ENCODE results near the gene APOBEC3F.
"Not testable (repeated sequence)": the region's sequence is repeated elsewhere in the genome, so short reads cannot be mapped to it uniquely, and the experiment has no call there.

The APOBEC3F gene

DNA sequence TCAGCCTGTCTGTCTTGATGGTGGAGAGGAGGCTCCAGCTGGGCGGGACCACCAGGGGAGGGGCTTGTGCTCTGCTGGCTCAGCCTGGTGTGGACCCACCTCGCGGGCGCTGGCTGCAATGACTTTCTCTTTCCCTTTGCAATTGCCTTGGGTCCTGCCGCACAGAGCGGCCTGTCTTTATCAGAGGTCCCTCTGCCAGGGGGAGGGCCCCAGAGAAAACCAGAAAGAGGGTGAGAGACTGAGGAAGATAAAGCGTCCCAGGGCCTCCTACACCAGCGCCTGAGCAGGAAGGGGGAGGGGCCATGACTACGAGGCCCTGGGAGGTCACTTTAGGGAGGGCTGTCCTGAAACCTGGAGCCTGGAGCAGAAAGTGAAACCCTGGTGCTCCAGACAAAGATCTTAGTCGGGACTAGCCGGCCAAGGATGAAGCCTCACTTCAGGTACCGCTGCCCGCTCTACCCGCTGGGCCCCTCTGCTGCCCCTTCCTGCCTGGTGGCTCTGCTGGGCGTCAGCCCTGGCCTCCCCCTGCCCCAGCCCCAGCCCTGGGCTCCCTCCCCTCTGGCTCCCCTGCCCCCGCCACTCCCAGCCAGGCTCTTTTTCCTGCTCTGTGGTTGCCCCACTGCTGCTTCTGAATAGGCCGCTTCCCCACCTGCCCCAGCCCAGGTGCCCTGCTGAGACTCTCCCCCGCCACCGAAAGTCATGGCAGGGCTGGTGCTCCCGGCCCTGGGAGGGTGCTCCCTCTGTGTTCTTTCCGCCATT is at the start of gene APOBEC3F:
Gene APOBEC3F, plus strand, starts transcription at position 327 of the 759 bp plus-strand sequence. Its CDS starts 97 bp downstream, at position 424.
- intact Hi-C loops (cut with DNase I; ENCODE audit: low total_unique reads); H3K27me3 ChIP-seq; H3K9me3 ChIP-seq: not testable (repeated sequence)
- DNase-seq, result peak; percentile 68 to 84
- H3K4me3 ChIP-seq, result peak within 1 kb of the TSS; percentile 54 to 59
- H3K27ac ChIP-seq, result peak within 1 kb of the TSS; percentile 66 to 80
- peaks cover 0 to 17% (median 0%) of the 10 kb centered on the region in 3 donors for H3K36me3 ChIP-seq
- H3K4me1 ChIP-seq, result peaks cover 0 to 11% (median 0%) of the 10 kb centered on the region in 4 donors

DNA sequence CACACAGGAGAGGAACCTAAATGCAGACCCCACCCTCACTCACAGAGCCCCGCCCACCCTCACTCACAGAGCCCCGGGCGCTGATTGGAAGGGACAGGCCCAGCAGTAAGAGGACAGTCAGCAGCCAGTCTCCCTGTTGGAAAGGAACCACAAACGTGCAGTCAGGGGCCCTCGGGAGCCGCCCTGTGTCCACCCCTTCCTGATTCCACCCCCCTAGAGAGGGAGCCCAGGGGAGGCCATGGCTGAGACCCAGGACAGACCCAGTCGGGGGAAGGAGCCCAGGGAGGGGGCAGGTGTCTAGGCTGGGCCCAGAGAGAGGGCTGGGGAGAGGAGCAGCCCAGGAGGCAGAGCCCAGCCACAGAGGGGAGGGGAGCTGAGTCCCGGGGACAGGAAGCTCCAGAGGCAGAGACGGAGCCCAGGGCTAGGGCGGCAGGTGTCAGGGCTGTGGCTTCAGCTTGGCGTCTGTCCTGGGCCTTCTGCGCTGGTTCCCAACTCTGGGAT is 47.7 kb upstream of the APOBEC3F start:
- H3K4me3 ChIP-seq; H3K4me1 ChIP-seq; H3K9me3 ChIP-seq; H3K27ac ChIP-seq; DNase-seq; intact Hi-C loops (cut with DNase I; ENCODE audit: low total_unique reads); H3K36me3 ChIP-seq: not testable (repeated sequence)
- peaks cover 0 to 29% of the 10 kb centered on the region in 2 donors for H3K27me3 ChIP-seq

DNA sequence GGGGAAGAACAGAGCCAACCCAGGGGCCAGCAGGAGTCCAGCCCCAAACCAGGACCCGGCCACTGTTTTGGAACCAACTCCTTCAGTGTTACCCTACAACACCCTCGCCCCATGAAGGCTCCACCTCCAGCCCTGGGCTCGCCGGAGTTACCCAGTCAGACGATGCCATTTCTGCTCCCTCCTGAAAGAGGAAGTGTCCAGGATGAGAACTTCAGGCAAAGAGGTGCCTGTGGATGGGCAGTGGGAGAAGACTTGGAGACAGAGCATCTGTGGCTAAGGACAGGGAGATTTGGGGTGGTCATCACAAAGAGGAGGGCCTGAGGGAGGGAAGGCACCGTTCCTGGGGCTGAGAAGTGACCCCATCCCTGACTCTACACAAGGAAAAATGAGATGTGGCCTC is 44.6 kb upstream of the APOBEC3F start:
- TF ChIP-seq, protein P1, sequence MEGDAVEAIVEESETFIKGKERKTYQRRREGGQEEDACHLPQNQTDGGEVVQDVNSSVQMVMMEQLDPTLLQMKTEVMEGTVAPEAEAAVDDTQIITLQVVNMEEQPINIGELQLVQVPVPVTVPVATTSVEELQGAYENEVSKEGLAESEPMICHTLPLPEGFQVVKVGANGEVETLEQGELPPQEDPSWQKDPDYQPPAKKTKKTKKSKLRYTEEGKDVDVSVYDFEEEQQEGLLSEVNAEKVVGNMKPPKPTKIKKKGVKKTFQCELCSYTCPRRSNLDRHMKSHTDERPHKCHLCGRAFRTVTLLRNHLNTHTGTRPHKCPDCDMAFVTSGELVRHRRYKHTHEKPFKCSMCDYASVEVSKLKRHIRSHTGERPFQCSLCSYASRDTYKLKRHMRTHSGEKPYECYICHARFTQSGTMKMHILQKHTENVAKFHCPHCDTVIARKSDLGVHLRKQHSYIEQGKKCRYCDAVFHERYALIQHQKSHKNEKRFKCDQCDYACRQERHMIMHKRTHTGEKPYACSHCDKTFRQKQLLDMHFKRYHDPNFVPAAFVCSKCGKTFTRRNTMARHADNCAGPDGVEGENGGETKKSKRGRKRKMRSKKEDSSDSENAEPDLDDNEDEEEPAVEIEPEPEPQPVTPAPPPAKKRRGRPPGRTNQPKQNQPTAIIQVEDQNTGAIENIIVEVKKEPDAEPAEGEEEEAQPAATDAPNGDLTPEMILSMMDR (IDR thresholded peaks at IDR 0.05), result no peak
- intact Hi-C loops (cut with DNase I; ENCODE audit: low total_unique reads), result no loop called here
- H3K9me3 ChIP-seq, result no peaks in the 10 kb centered on the region

DNA sequence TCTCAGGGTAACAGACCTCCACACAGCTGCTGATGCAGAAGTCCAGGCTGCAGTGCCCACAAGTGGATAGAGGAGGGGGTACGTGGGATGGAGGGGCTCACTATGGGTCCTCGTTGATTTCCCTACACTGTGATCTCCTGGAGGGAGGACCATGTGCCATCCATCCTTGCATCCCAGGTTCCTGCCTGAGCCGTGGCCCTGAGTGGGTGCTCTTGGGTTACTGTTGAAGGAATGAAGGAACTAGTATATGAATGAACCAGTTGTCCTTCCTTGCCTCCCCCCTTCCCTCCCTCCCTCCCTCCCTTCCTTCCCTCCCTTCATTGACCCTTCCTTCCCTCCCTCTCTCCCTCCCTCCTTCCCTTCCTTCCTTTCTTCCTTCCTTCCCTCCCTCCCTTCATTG is 43.1 kb upstream of the APOBEC3F start:
- intact Hi-C loops (cut with DNase I; ENCODE audit: low total_unique reads), result no loop called here
- Histone ChIP-seq H3K4me3 (no peak overlapping the region), H3K27ac (no peak overlapping the region), H3K4me1 (no peaks in the 10 kb centered on the region), H3K36me3 (no peaks in the 10 kb centered on the region), H3K9me3 (no peaks in the 10 kb centered on the region), H3K27me3 (peaks cover 0 to 32% of the 10 kb centered on the region in 2 donors)
- TF ChIP-seq, protein P1 (IDR thresholded peaks at IDR 0.05), result no peak
- no peak for DNase-seq

More for the DNA sequence above, 44.6 kb upstream of the APOBEC3F start:
- Histone ChIP-seq H3K4me3 (no peak overlapping the region), H3K27me3 (peaks cover 0 to 32% of the 10 kb centered on the region in 2 donors), H3K36me3 (no peaks in the 10 kb centered on the region), H3K4me1 (no peaks in the 10 kb centered on the region), H3K27ac (no peak overlapping the region)
- no peak for DNase-seq

DNA sequence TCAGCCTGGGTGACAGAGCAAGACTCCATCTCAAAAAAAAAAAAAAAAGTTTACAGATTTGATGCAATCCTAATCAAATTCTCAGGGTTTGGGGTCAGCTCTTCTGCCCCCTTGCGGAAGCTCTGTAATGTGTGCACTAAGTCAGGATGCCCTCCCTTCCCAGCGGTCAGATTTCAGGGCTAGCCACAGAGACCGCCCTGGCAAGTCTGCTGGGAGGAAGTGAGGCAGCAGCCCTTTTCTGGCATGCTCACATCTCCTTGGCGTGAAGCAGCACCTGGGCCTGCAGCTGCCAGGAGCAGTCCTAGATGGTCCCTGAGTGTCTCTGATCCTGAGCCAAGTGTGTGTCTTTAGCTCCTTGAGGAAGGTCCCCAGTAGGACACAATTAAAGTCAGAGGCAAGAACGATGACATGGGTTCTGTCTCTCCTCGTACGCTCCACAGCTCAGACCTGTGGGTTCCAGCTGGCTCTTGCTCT is 37.5 kb upstream of the APOBEC3F start:
- peaks cover 0 to 3% of the 10 kb centered on the region in 2 donors for H3K27me3 ChIP-seq
- TF ChIP-seq, protein P1 (IDR thresholded peaks at IDR 0.05), result peak; percentile 76 to 78
- H3K9me3 ChIP-seq, result no peaks in the 10 kb centered on the region
- H3K4me1 ChIP-seq, result peaks cover 0 to 4% (median 0%) of the 10 kb centered on the region in 4 donors
- DNase-seq, result peak; percentile 73 to 86
- intact Hi-C loops (cut with DNase I; ENCODE audit: low total_unique reads), result loop anchor here (2.0 to 5.0 kb wide), 2 partner anchors 136 to 234 kb away; no protein-coding TSS in a partner anchor
- H3K36me3 ChIP-seq, result no peaks in the 10 kb centered on the region
- no peak overlapping the region for H3K27ac ChIP-seq
- H3K4me3 ChIP-seq, result no peak overlapping the region

DNA sequence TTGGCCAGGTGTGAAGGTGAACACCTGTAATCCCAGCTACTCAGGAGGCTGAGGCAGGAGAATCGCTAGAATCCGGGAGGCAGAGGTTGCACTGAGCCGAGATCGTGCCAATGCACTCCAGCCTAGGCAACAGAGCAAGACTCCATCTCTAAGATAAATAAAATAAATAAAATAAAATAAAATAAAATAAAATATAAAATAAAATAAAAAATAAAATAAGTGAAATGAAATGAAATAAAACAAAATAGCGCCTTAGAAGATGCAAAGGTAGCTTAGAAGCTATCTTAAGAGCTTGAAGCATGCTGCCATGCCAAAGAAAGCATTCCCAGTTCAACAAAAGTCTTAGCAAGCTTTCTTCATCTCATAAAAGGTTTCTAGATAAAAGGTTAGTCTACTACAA is 33.5 kb upstream of the APOBEC3F start:
- H3K9me3 ChIP-seq, result no peaks in the 10 kb centered on the region
- no peak overlapping the region for H3K4me3 ChIP-seq
- peaks cover 0 to 4% (median 0%) of the 10 kb centered on the region in 4 donors for H3K4me1 ChIP-seq
- H3K27ac ChIP-seq, result no peak overlapping the region
- H3K36me3 ChIP-seq, result no peaks in the 10 kb centered on the region
- intact Hi-C loops (cut with DNase I; ENCODE audit: low total_unique reads), result loop anchor here (5.0 kb wide), 1 partner anchor 115 kb away; no protein-coding TSS in a partner anchor
- DNase-seq, result no peak
- H3K27me3 ChIP-seq, result no peaks in the 10 kb centered on the region
- TF ChIP-seq, protein P1 (IDR thresholded peaks at IDR 0.05), result no peak

DNA sequence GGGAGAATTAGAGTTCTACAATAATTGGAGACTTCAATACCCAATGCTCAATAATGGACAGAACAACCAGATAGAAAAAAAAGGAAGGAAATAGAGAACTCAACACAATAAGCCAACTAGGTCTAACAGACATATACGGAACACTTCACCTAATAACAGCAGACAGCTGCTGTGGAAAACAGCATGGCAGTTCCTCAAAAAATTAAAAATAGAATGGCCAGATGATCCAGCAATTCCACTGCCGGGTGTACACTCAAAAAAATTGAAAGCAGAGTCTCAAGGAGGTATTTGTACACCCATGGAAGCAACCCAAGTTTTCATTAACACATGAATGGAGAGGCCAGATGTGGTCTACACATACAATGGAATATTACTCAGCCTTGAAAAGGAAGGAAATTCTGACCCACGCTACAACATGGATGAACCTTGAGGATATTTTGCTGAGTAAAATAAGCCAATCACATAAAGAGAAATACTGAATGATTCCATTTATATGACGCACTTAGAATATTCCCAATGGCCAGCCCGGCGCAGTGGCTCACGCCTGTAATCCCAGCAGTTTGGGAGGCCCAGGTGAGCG is 32.3 kb upstream of the APOBEC3F start:
- not testable (repeated sequence) for H3K36me3 ChIP-seq, H3K9me3 ChIP-seq, H3K27me3 ChIP-seq, H3K27ac ChIP-seq, H3K4me1 ChIP-seq, H3K4me3 ChIP-seq, DNase-seq
- intact Hi-C loops (cut with DNase I; ENCODE audit: low total_unique reads), result loop anchor here (5.0 kb wide), 1 partner anchor 114 kb away; no protein-coding TSS in a partner anchor

All from tibial artery (tissue), 4 donors.